ENCODE measurements around the gene RC3H1. TPM values are rescaled to one million over a fixed set of nuclear protein-coding genes. Genes with fewer than 3 reads are reported as not detected.

Gene RC3H1
- polyA plus RNA-seq, 1 of the 3 experiments (the other 2 are of a cell fraction), result 2.9 TPM

GRCh38 chr1:173917149-173917548 is 105.0 kb downstream of the RC3H1 start, which contains the start of gene SERPINC1:
TSS of gene SERPINC1 (minus strand) at chr1:173917327. CDS start at chr1:173917259, 68 bp downstream.
- TF ChIP-seq ZBTB33 (IDR thresholded peaks at IDR 0.05; ENCODE audit: borderline replicate concordance, low read depth), result no peak
- no peak for TF ChIP-seq NRF1 (IDR thresholded peaks at IDR 0.05; ENCODE audit: low read depth, low read length)
- TF ChIP-seq USF2 (IDR thresholded peaks at IDR 0.05; ENCODE audit: borderline replicate concordance, low read depth, low read length), result no peak
- TF ChIP-seq PBX3 (IDR thresholded peaks at IDR 0.05), result no peak
- no peak for TF ChIP-seq MEF2A (IDR thresholded peaks at IDR 0.05; ENCODE audit: borderline replicate concordance, low read depth)
- no peak for TF ChIP-seq YY1 (IDR thresholded peaks at IDR 0.05; ENCODE audit: low read depth)
- no peak for TF ChIP-seq JUND (IDR thresholded peaks at IDR 0.05)
- no peak for TF ChIP-seq NFIC (IDR thresholded peaks at IDR 0.05; ENCODE audit: borderline replicate concordance)
- no peak for TF ChIP-seq GABPA (IDR thresholded peaks at IDR 0.05; ENCODE audit: low read depth)
- no peak for TF ChIP-seq RAD21 (IDR thresholded peaks at IDR 0.05; ENCODE audit: low read length)
- TF ChIP-seq FOXM1 (IDR thresholded peaks at IDR 0.05; ENCODE audit: low read depth), result no peak
- no peak for TF ChIP-seq FOXJ3 (CRISPR knock-in tag; IDR thresholded peaks at IDR 0.05)
- no peak for TF ChIP-seq RFX5 (IDR thresholded peaks at IDR 0.05; ENCODE audit: low read length)
- TF ChIP-seq MAX (IDR thresholded peaks at IDR 0.05; ENCODE audit: low read depth), result no peak
- no peak for TF ChIP-seq TCF12 (IDR thresholded peaks at IDR 0.05)
- TF ChIP-seq SIN3A (IDR thresholded peaks at IDR 0.05; ENCODE audit: borderline replicate concordance, low read depth, low read length), result no peak
- TF ChIP-seq TAF1 (IDR thresholded peaks at IDR 0.05; ENCODE audit: borderline replicate concordance, low read depth, low read length), result no peak
- no peak for TF ChIP-seq RXRA (IDR thresholded peaks at IDR 0.05; ENCODE audit: borderline replicate concordance, low read depth)
- TF ChIP-seq IRF3 (IDR thresholded peaks at IDR 0.05; ENCODE audit: low read depth, low read length), result no peak
- no peak for TF ChIP-seq EP300 (IDR thresholded peaks at IDR 0.05; ENCODE audit: borderline replicate concordance in 1 of 2, low read depth in 1 of 2, low read length in 1 of 2)
- no peaks in the 10 kb centered on the region for H3F3A ChIP-seq (replicated peaks; ENCODE audit: insufficient read depth)
- H3K4me3 ChIP-seq (ENCODE audit: low read depth in 2 of 2, low read length in 1 of 2), result no peak within 1 kb of the TSS
- H3K27ac ChIP-seq (ENCODE audit: low read depth in 2 of 2, low read length in 1 of 2), result no peak within 1 kb of the TSS
- H3K36me3 ChIP-seq (replicated peaks in 1 of 2; ENCODE audit: control insufficient read depth in 1 of 2, insufficient read depth in 2 of 2, low read length in 1 of 2), result no peaks in the 10 kb centered on the region
- no peak for DNase-seq
- no peaks in the 10 kb centered on the region for H3K9me2 ChIP-seq
- H3K9ac ChIP-seq, result no peak within 1 kb of the TSS
- ChIA-PET POLR2A (no interaction called here), CTCF (no interaction called here)
- H4K20me1 ChIP-seq (ENCODE audit: insufficient read depth), result no peaks in the 10 kb centered on the region
- H3K27me3 ChIP-seq (ENCODE audit: insufficient read depth), result no peaks in the 10 kb centered on the region
- no peaks in the 10 kb centered on the region for H3K79me2 ChIP-seq (ENCODE audit: insufficient read depth)
- H3K4me1 ChIP-seq (ENCODE audit: control insufficient read depth in 1 of 2, insufficient read depth in 2 of 2, low read depth in 1 of 2, low read length in 1 of 2), result no peaks in the 10 kb centered on the region
- no peaks in the 10 kb centered on the region for H3K9me3 ChIP-seq
- no peak within 1 kb of the TSS for H2AFZ ChIP-seq (ENCODE audit: low read depth)
- no peak within 1 kb of the TSS for H3K4me2 ChIP-seq
- WGBS (ENCODE audit: low lambda C conversion rate), result 83% methylated on average over 3 of the region's 3 CpGs
